HepG2 (cell line): ENCODE measurements around the gene CCDC183. TPM values are rescaled to one million over a fixed set of nuclear protein-coding genes. Genes with fewer than 3 reads are reported as not detected.

Source experiments
- ARNT2 ChIP-seq: sonication (generic); formaldehyde crosslinking; IDR thresholded peaks from 2 replicates; pipeline ENCODE4 v1.8.0; 2022; ENCODE audit warnings: mild to moderate bottlenecking, low read depth, missing genetic modification reagents, moderate library complexity
- ATF1 ChIP-seq: IDR thresholded peaks from 2 replicates; pipeline ENCODE4 v1.6.1; 2016; ENCODE audit warnings: mild to moderate bottlenecking, control low read depth
- FIP1L1 ChIP-seq: fragments of 200-400 bp; formaldehyde crosslinking; IDR thresholded peaks from 2 replicates; pipeline ENCODE4 v1.6.1; 2018; ENCODE audit warnings: low read depth, mild to moderate bottlenecking, low read length, moderate library complexity, borderline replicate concordance; ENCODE audit not compliant: insufficient read depth
- GATA4 ChIP-seq: sonication (generic); IDR thresholded peaks from 2 replicates; pipeline ENCODE4 v1.6.1; 2016; ENCODE audit warnings: antibody characterized with exemption, low read depth, borderline replicate concordance
- HINFP ChIP-seq: sonication (generic); formaldehyde crosslinking; IDR thresholded peaks from 2 replicates; pipeline ENCODE4 v1.4.0; 2020; ENCODE audit warnings: low read depth, mild to moderate bottlenecking, missing genetic modification reagents
- MYC ChIP-seq: sonication (generic); formaldehyde crosslinking; IDR thresholded peaks from 2 replicates; pipeline ENCODE4 v1.9.0; 2021; ENCODE audit warnings: missing genetic modification reagents, borderline replicate concordance
- PATZ1 ChIP-seq: sonication (generic); formaldehyde crosslinking; IDR thresholded peaks from 2 replicates; pipeline ENCODE4 v1.4.0; 2020; ENCODE audit warnings: missing genetic modification reagents
- PCBP1 ChIP-seq: fragments of 200-400 bp; formaldehyde crosslinking; IDR thresholded peaks from 2 replicates; pipeline ENCODE4 v1.6.1; 2017; ENCODE audit warnings: mild to moderate bottlenecking, low read depth, low read length, borderline replicate concordance
- RBM39 ChIP-seq: fragments of 200-400 bp; formaldehyde crosslinking; IDR thresholded peaks from one replicate; pipeline ENCODE4 v1.6.1; 2018; ENCODE audit warnings: antibody characterized with exemption, mild to moderate bottlenecking, low read depth, low read length; ENCODE audit not compliant: poor library complexity, severe bottlenecking
- SMAD1 ChIP-seq: sonication (generic); formaldehyde crosslinking; IDR thresholded peaks from 2 replicates; pipeline ENCODE4 v1.4.0; 2020; ENCODE audit warnings: missing genetic modification reagents, low read depth, mild to moderate bottlenecking, borderline replicate concordance
- SNAPC4 ChIP-seq: sonication (generic); formaldehyde crosslinking; IDR thresholded peaks from 2 replicates; pipeline ENCODE4 v1.4.0; 2020; ENCODE audit warnings: mild to moderate bottlenecking, missing genetic modification reagents
- SOX6 ChIP-seq, 2 experiments: fragments of 450-650 bp in 1 of 2; sonication (generic) in 1 of 2; formaldehyde crosslinking in 1 of 2; IDR thresholded peaks; 2 replicates each; pipeline versions ENCODE4 v1.4.0 to v1.6.1; 2017 to 2020; ENCODE audit warnings: antibody characterized with exemption in 1 of 2, mild to moderate bottlenecking in 1 of 2, missing genetic modification reagents in 1 of 2
- ZNF253 ChIP-seq: sonication (generic); formaldehyde crosslinking; IDR thresholded peaks from 2 replicates; pipeline ENCODE4 v1.8.0; 2022; ENCODE audit warnings: mild to moderate bottlenecking, missing genetic modification reagents, borderline replicate concordance
- ZNF296 ChIP-seq: sonication (generic); formaldehyde crosslinking; conservative IDR thresholded peaks from 2 replicates; pipeline ENCODE4 v1.5.0; 2020; ENCODE audit warnings: mild to moderate bottlenecking, missing genetic modification reagents
- ZNF317 ChIP-seq: sonication (generic); formaldehyde crosslinking; IDR thresholded peaks from 2 replicates; pipeline ENCODE4 v1.5.0; 2020; ENCODE audit warnings: mild to moderate bottlenecking, missing genetic modification reagents
- ZNF33A ChIP-seq: sonication (generic); formaldehyde crosslinking; IDR thresholded peaks from 2 replicates; pipeline ENCODE4 v1.5.1; 2020; ENCODE audit warnings: missing genetic modification reagents, mild to moderate bottlenecking, moderate library complexity, borderline replicate concordance
- ZNF501 ChIP-seq: sonication (generic); formaldehyde crosslinking; IDR thresholded peaks from 2 replicates; pipeline ENCODE4 v1.5.1; 2020; ENCODE audit warnings: mild to moderate bottlenecking, moderate library complexity, missing genetic modification reagents
- ZNF670 ChIP-seq: sonication (generic); formaldehyde crosslinking; IDR thresholded peaks from 2 replicates; pipeline ENCODE4 v1.8.0; 2022; ENCODE audit warnings: mild to moderate bottlenecking, missing genetic modification reagents, borderline replicate concordance
- polyA plus RNA-seq, 8 experiments: library from polyadenylated mRNA; depleted of rRNA in 3 of 8; stranded (reverse) in 7 of 8; unstranded in 1 of 8; fragments of >200 nt; fragmentation: Illumina TruSeq in 4 of 8; extraction: Trizol in 4 of 8; gene quantifications; 2 replicates each; pipeline versions ENCODE4 v1.2.1 to v1.2.3, GENCODE V29; 2011 to 2016; ENCODE audit warnings: low read depth in 4 of 8, missing spikeins in 1 of 8, mixed read lengths in 1 of 8; ENCODE audit not compliant: insufficient read depth in 1 of 8
- total RNA-seq, 5 experiments: library from RNA; depleted of rRNA; stranded (reverse); fragments of >200 nt; fragmentation: Illumina TruSeq; extraction: Trizol; gene quantifications; 2 replicates each; pipeline ENCODE4 v1.2.3, GENCODE V29; 2016; ENCODE audit warnings: low read depth in 1 of 5

The CCDC183 gene
- total and polyA plus RNA-seq, 2 of the 13 experiments (the other 11 are each of a cell fraction or from before 2014, with no cell fraction given), result 5.0 to 66.4 TPM

- TF ChIP-seq PCBP1, result peak; percentile 95; the same call in 1 of the 2 replicates
- peak; percentile 70 for TF ChIP-seq ZNF317
- no peak for TF ChIP-seq GATA4
- peak; percentile 21 for TF ChIP-seq RBM39
- TF ChIP-seq ZNF253, result no peak
- 0 out of 2 replicates have a peak, but pooled peaks have one; percentile 67 for TF ChIP-seq FIP1L1
- peak; percentile 58; the same call in 1 of the 2 replicates for TF ChIP-seq ZNF296
- TF ChIP-seq ZNF33A (CRISPR knock-in tag), result peak; percentile 2; the same call in 1 of the 2 replicates
- TF ChIP-seq HINFP (CRISPR knock-in tag), result 0 out of 2 replicates have a peak, but pooled peaks have one; percentile 8
- TF ChIP-seq PATZ1 (CRISPR knock-in tag), result no peak
- no peak for TF ChIP-seq MYC (CRISPR knock-in tag)
- no peak; the same call in 1 of the 2 replicates for TF ChIP-seq ZNF501 (CRISPR knock-in tag)
- peak; percentile 71 for TF ChIP-seq SNAPC4
- no peak for TF ChIP-seq ZNF670
- peak; percentile 41; the same call in 1 of the 2 replicates for TF ChIP-seq ATF1
- peak; percentile 24; the same call in 1 of the 2 replicates for TF ChIP-seq ARNT2 (CRISPR knock-in tag)
- TF ChIP-seq SOX6 (IDR thresholded peaks at IDR 0.05), result no peak
- peak; percentile 3; the same call in 1 of the 2 replicates for TF ChIP-seq SOX6 (CRISPR knock-in tag; IDR thresholded peaks at IDR 0.05)
- TF ChIP-seq SMAD1, result 0 out of 2 replicates have a peak, but pooled peaks have one; percentile 47
Measured at GRCh38 chr9:136798708-136799078, 2.6 kb downstream of the CCDC183 start (continued).
